C4-2B (cell line): ENCODE measurements around the gene COL26A1.

Experiments used
- CTCF ChIP-seq: fragments of 450-650 bp; conservative IDR thresholded peaks from 2 replicates; pipeline ENCODE4 v1.5.1; 2017; ENCODE audit warnings: mild to moderate bottlenecking
- ZFX ChIP-seq: fragments of 450-650 bp; IDR thresholded peaks from 2 replicates; pipeline ENCODE4 v1.6.1; 2017

GRCh38 chr7:101479217-101479616 is 116.5 kb downstream of the COL26A1 start:
- TF ChIP-seq CTCF: no peak
- TF ChIP-seq ZFX: no peak
